Panc1 (cell line): Measurements from ENCODE around the gene KIAA0930. TPM values are rescaled to one million over a fixed set of nuclear protein-coding genes. Genes with fewer than 3 reads are reported as not detected.

ENCODE experiments used
- ATAC-seq: fragments of 200-7000 bp; cut with Tn5 transposase; 2 replicates; pipeline ENCODE4 v1.9.1; 2020; ENCODE audit warnings: mild to moderate bottlenecking, moderate library complexity
- BruUV-seq: library from RNA; stranded (reverse); fragments of 400-500 nt; replicated peaks from 2 replicates; lab custom pipeline; 2021; lab: Mats Ljungman, UMichigan
- CTCF ChIA-PET: fragments of 300-600 bp; sonication (Branson Sonifier 250); formaldehyde crosslinking; loops from one replicate; lab custom pipeline; 2022; ENCODE audit warnings: antibody characterized with exemption; lab: Charles Lee
- POLR2A ChIA-PET: fragments of 300-600 bp; sonication (Branson Sonifier 250); formaldehyde crosslinking; loops from one replicate; lab custom pipeline; 2022; ENCODE audit warnings: antibody characterized with exemption; lab: Charles Lee
- DNase-seq: peaks from one replicate; pipeline ENCODE4 v3.0.0-alpha.2; 2010; ENCODE audit warnings: low read depth, low spot score
- H3K27ac ChIP-seq: 2 replicates; pipeline ENCODE4 v1.5.1; 2011; ENCODE audit warnings: mild to moderate bottlenecking, low read length, inconsistent platforms
- H3K27me3 ChIP-seq: fragments of 200-500 bp; sonication (Bioruptor generic); 2 replicates; pipeline ENCODE4 v1.6.0; 2014; ENCODE audit warnings: low read length, inconsistent platforms; ENCODE audit not compliant: control insufficient read depth, insufficient read depth
- H3K36me3 ChIP-seq: fragments of 200-500 bp; sonication (Bioruptor generic); 2 replicates; pipeline ENCODE4 v1.5.1; 2014; ENCODE audit warnings: inconsistent platforms, mild to moderate bottlenecking, low read length, moderate library complexity; ENCODE audit not compliant: control insufficient read depth, insufficient read depth
- H3K4me1 ChIP-seq: 2 replicates; pipeline ENCODE4 v1.5.1; 2011; ENCODE audit warnings: inconsistent platforms, mild to moderate bottlenecking, low read length, moderate library complexity; ENCODE audit not compliant: control insufficient read depth, insufficient read depth
- H3K4me3 ChIP-seq, 2 experiments: 2 replicates each; pipeline ENCODE4 v1.5.1; 2011 to 2012; ENCODE audit warnings: low read depth in 2 of 2, low read length in 2 of 2, mild to moderate bottlenecking in 2 of 2, inconsistent platforms in 1 of 2, moderate library complexity in 1 of 2
- H3K9me3 ChIP-seq: fragments of 200-500 bp; sonication (Bioruptor generic); 2 replicates; pipeline ENCODE4 v1.5.1; 2014; ENCODE audit warnings: low read depth, mild to moderate bottlenecking, inconsistent platforms, low read length, moderate library complexity; ENCODE audit not compliant: control insufficient read depth, insufficient read depth
- CTCF ChIP-seq: fragments of 450-650 bp; IDR thresholded peaks from 2 replicates; pipeline ENCODE4 v1.5.1; 2017; ENCODE audit warnings: mild to moderate bottlenecking
- POLR2AphosphoS5 ChIP-seq: IDR thresholded peaks from 2 replicates; pipeline ENCODE4 v1.6.1; 2012; ENCODE audit warnings: mild to moderate bottlenecking, low read depth, low read length, moderate library complexity
- SIN3A ChIP-seq: IDR thresholded peaks from 2 replicates; pipeline ENCODE4 v1.6.1; 2012; ENCODE audit warnings: low read depth, mild to moderate bottlenecking, low read length, moderate library complexity, borderline replicate concordance; ENCODE audit not compliant: insufficient read depth
- TCF7L2 ChIP-seq: IDR thresholded peaks from 2 replicates; pipeline ENCODE4 v1.6.1; 2011; ENCODE audit warnings: mild to moderate bottlenecking, low read depth, low read length, inconsistent platforms
- in situ Hi-C: cut with HindIII; loops from 2 replicates; pipeline ENCODE4 v1.10.0; 2016; ENCODE audit warnings: low sequenced_read_pairs, low pct_unique_long_range_greater_than_20kb
- intact Hi-C: fragments of 100-400 bp; cut with micrococcal nuclease; formaldehyde crosslinking; loops from one replicate; pipeline ENCODE4 v1.10.0; 2022; ENCODE audit not compliant: unreplicated experiment
- total RNA-seq: library from RNA; stranded (reverse); gene quantifications from one replicate; pipeline ENCODE4 v1.2.1, GENCODE V29; 2021; ENCODE audit not compliant: unreplicated experiment
- TF ChIP-seq, protein P1 (sequence below), 2 experiments: IDR thresholded peaks; 2 replicates each; pipeline ENCODE4 v1.6.1; 2011 to 2012; ENCODE audit warnings: low read depth in 2 of 2, control low read depth in 1 of 2, low read length in 1 of 2, mild to moderate bottlenecking in 1 of 2, moderate library complexity in 1 of 2; ENCODE audit not compliant: insufficient read depth in 1 of 2

The KIAA0930 gene
- total RNA-seq, 1 experiment from 2014 or later = 42.5 TPM

- H3K27ac ChIP-seq = peak overlapping the region; percentile 91
- TF ChIP-seq, protein P1, sequence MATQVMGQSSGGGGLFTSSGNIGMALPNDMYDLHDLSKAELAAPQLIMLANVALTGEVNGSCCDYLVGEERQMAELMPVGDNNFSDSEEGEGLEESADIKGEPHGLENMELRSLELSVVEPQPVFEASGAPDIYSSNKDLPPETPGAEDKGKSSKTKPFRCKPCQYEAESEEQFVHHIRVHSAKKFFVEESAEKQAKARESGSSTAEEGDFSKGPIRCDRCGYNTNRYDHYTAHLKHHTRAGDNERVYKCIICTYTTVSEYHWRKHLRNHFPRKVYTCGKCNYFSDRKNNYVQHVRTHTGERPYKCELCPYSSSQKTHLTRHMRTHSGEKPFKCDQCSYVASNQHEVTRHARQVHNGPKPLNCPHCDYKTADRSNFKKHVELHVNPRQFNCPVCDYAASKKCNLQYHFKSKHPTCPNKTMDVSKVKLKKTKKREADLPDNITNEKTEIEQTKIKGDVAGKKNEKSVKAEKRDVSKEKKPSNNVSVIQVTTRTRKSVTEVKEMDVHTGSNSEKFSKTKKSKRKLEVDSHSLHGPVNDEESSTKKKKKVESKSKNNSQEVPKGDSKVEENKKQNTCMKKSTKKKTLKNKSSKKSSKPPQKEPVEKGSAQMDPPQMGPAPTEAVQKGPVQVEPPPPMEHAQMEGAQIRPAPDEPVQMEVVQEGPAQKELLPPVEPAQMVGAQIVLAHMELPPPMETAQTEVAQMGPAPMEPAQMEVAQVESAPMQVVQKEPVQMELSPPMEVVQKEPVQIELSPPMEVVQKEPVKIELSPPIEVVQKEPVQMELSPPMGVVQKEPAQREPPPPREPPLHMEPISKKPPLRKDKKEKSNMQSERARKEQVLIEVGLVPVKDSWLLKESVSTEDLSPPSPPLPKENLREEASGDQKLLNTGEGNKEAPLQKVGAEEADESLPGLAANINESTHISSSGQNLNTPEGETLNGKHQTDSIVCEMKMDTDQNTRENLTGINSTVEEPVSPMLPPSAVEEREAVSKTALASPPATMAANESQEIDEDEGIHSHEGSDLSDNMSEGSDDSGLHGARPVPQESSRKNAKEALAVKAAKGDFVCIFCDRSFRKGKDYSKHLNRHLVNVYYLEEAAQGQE (IDR thresholded peaks at IDR 0.05; ENCODE audit: insufficient read depth in 1 of 2, low read depth in 2 of 2, low read length in 1 of 2) = no peak
- TF ChIP-seq POLR2AphosphoS5 (no peak), TCF7L2 (no peak), SIN3A (no peak), CTCF (no peak)
- intact Hi-C loops = no loop called here
- TSS peak; percentile 86 for BruUV-seq
- CTCF ChIA-PET = no interaction called here
- POLR2A ChIA-PET = no interaction called here
- H3K27me3 ChIP-seq = no peaks in the 10 kb centered on the region
- ATAC-seq (no peak), DNase-seq (no peak)
- H3K36me3 ChIP-seq = peaks cover 4% of the 10 kb centered on the region
- peak overlapping the region; percentile 80 to 90 for H3K4me3 ChIP-seq
- in situ Hi-C loops = no loop called here
- H3K4me1 ChIP-seq = peaks cover 18% of the 10 kb centered on the region
- no peaks in the 10 kb centered on the region for H3K9me3 ChIP-seq
These were observed 78.2 kb downstream of the KIAA0930 start for GRCh38 chr22:45162531-45162930.

GRCh38 chr22:45159652-45160462 is 80.8 kb downstream of the KIAA0930 start:
- in situ Hi-C loops = no loop called here
- ATAC-seq (no peak), DNase-seq (no peak)
- peaks cover 15% of the 10 kb centered on the region for H3K4me1 ChIP-seq
- TSS peak; percentile 0 for BruUV-seq
- ChIA-PET CTCF (no interaction called here), POLR2A (no interaction called here)
- H3K4me3 ChIP-seq = no peak overlapping the region
- no peaks in the 10 kb centered on the region for H3K27me3 ChIP-seq
- no peak overlapping the region for H3K27ac ChIP-seq
- H3K9me3 ChIP-seq = no peaks in the 10 kb centered on the region
- H3K36me3 ChIP-seq = no peaks in the 10 kb centered on the region; the same call in none of the 2 replicates
- TF ChIP-seq POLR2AphosphoS5 (no peak), TCF7L2 (no peak), SIN3A (no peak), CTCF (no peak)
- TF ChIP-seq, protein P1 (IDR thresholded peaks at IDR 0.05; ENCODE audit: insufficient read depth in 1 of 2, low read depth in 2 of 2, low read length in 1 of 2) = no peak
- intact Hi-C loops = no loop called here
